Activated CD4-positive, CD25-positive, alpha-beta regulatory T cell (primary cell): ENCODE measurements around the gene PCNX2.
"Not testable (repeated sequence)": the region's sequence is repeated elsewhere in the genome, so short reads cannot be mapped to it uniquely, and the experiment has no call there.

Experiments
- DNase-seq, 4 experiments: peaks; one replicate each; lab custom pipeline; 2025; lab: John Stamatoyannopoulos, UW

PCNX2 gene

GRCh38 chr1:233105225-233105624 is 190.3 kb downstream of the PCNX2 start:
- no peak for DNase-seq

GRCh38 chr1:233102341-233102740 is 193.2 kb downstream of the PCNX2 start:
- no peak for DNase-seq

- no peak for DNase-seq
Measured at GRCh38 chr1:233097959-233098580, 197.5 kb downstream of the PCNX2 start.

DNA sequence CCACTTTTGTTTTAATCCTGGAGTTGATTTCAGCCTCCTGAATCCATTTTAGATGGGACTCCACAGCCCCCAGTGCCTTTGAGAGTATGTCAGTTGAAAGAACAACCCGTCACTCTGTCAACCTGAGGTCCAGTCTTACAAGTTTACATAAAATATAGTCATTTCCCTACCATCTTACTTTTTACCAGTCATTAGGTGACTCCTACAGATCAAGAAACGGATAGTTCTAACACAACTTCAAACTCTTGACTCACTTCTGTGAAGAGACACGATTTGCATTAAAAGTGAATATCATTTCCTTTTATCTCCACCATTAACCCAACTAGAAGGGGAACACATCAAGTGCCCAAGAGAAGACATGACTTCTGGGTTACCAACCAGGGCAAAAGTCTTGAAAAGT is 198.0 kb downstream of the PCNX2 start:
- DNase-seq, result no peak

GRCh38 chr1:233094691-233095090 is 200.8 kb downstream of the PCNX2 start:
- DNase-seq, result no peak

DNA sequence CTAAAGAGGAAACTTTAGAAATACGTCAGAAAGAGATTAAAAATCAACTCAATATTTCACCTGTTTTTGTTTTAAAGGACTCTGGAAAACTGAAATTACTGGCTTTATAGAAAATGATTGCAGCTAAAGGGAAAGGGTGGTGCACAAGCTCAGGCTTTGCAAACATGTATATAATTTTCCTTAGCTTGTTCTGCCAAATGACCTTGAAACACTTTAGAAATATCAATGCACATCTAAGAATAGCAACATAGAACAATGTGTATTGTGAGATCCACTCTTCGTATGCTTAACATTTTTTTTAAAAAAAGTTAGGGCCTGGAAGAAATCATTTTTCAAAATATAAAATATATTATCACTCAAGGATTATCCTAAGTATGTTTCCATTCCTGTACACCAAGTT is 201.3 kb downstream of the PCNX2 start:
- DNase-seq, result no peak

DNA sequence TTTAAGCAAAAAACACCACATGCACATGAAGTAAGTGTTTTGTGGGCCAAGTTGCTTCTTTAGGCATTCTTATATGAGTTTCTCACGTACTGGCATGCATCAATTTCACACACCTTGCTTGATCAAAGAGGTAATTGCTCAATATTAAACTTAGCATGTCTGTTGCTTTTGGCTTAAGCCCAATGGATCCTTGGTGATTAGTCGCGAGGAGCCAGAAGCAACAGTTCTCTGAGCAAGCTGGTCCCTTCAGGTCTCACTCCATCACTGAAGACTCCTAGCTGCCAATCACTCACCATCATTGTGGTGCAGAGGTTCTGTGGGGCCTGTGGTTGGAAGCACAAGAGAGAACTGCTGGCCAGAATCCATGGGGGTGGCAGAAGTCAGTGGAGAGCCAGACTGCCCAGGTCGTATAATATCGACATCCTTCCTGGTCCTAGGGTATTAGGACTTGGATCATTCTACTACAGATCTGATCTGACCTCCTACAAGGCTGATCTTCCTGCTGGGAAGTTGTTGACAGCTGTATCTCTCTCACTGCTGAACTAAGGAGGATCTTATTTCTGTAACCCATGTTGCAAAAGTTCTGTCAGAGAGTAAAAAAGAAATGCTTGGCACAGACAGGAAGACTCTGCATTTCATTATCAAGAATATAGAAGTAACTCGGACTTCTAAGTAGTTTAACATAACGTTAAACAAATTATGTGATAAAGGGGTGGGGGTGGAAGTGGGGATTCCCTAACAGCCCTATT is 204.6 kb downstream of the PCNX2 start:
- DNase-seq, result no peak

GRCh38 chr1:233089251-233089650 is 206.3 kb downstream of the PCNX2 start:
- DNase-seq, result no peak

DNA sequence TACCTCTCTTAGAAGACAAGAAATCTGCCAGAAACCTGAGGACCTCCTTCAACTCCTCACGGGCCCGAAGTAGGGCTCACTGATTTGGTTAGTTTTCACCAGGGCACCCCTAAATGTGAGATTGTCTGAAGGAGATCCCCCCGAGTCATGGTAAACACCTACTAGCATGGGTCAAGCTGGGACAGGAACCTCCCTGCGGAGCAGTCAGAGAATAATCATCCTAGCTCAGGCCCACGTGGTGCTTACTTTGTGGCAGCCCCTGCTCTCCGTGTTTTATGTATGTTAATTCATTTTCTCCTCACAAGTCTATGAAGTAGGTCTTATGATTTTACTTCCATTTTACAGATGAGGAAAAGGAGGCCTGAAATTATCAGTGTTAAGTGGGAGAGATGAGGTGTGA is 206.9 kb downstream of the PCNX2 start:
- DNase-seq, result no peak

DNA sequence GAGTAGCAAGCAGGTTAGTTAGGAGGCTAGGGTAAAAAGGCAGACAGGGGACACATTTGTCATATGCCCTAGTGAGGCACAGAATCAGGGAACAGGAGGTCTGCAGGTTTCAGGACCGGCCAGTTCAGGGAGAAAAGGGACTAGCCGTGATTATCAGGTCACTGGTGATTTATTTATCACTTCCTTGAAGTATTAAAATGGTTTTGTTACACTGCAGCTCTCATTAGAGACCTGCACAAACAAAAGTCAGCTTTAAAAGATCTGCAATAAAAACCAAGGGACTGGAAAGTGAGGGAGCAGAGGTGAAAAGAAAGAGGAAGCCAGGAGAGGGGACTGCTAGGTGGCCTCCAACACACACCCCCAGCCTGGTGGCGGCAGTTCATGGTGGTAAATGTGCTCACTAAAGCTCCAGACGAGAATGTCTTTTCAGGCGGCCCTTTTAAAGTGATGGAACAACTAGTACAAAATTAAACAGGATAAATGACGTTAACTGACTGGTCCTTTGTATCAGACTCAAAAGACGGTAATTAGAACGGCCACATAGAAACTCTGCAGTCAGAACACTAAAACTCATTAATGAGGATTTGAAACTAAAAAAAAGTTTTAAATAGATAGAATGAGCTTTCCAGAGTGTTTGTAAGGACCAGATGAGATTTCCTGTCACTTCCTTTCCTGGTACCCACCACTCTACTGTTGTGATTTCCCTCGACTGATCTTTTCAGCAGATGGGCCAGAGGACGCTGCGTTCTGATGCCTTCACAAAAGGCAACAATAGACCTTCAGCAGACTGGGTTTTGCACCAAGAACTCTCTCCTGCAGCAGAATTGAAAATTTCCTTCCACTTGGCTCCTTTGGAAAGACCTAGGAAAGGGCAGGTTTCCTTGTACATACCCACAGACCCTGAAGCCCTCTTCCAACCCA is 208.3 kb downstream of the PCNX2 start:
- no peak for DNase-seq

DNA sequence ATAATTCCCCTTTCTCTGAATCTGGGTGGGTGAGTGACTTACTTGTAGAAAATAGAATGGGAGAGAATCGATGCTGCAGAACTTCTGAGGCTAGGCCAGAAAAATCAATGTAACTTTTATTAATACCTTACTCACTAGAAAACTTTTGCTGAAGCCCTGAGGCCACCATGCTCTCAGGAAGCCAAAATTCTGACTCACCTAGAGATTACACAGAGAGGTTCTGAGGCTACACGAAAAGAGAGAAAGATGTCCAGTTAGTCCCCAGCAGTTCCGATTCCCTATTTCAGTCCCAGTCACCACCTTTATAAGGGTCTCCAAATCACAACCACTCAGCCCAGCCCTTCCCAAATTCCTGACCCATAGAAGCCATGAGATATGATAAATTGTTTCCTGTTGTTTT is 210.0 kb downstream of the PCNX2 start:
- no peak for DNase-seq

DNA sequence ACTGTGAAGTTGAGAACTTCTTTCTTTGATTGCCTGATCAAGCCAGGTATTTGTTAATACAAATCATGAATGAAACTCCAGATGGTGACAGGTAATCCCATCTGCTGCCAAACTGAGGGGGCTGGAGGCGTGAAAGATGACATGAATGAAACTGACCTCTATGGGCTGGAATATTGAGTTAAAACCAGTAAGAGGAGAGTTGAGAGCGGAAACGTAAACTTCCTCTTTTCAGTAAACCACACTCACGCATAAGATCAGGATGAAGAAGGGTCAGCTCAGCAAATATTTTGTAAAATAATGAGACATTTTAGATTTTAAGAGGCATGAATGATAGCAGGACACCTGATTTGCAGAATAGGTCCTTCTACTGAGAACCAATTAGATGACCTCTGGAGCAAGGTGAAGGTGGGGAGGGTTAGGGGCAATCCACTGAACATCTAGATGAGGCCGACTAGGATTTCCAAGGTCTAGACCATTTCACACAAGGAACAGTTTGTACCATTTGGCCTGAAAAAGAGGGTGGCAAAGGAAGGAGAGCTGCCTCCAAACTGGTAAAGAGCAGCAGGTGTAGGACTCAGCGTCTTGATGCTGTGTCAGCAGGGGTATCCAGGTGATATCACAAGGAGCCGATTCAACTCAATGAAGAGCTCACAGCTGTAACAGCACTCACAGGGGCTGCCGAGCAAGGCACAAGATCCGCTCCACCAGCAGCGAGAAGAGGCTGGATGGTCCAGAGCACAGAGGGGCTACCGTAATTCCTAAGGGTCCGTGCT is 212.6 kb downstream of the PCNX2 start:
- DNase-seq, result no peak

DNA sequence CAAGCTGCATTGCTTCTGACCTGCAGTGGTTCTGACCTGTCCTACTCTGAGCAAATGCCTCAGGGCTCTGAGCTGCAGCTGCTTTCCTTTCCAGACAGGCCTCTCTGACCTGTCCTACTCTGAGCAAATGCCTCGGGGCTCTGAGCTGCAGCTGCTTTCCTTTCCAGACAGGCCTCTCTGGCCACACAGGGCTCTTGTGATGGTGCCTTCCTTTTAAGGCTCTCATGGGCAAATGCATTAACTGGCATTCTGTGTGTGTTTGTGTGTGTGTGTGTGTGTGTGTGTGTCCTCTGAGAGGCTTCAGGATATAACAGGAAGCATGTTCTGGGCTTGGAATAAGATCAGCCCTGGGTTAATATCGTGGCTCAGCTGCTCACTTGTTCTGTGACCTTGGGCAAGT is 213.8 kb downstream of the PCNX2 start:
- no peak for DNase-seq

DNA sequence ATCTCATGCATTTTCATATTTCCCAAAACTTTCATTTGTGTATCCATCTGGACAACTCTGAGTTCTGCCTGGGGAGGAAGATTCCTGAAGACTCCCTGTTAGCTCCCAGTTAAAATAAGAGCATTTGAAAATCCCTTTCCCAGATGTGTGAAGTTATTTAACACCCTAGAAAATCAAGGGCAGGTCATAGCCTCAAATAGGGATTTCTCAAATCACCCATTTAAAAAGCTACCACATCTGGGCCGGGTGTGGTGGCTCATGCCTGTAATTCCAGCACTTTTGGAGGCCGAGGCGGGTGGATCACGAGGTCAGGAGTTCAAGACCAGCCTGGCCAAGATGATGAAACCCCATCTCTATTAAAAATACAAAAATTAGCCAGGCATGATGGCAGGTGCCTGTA is 214.7 kb downstream of the PCNX2 start:
- DNase-seq, result not testable (repeated sequence)

- DNase-seq, result no peak
Measured at GRCh38 chr1:233080286-233080685, 215.2 kb downstream of the PCNX2 start.

GRCh38 chr1:233079574-233079973 is 216.0 kb downstream of the PCNX2 start:
- no peak for DNase-seq

DNA sequence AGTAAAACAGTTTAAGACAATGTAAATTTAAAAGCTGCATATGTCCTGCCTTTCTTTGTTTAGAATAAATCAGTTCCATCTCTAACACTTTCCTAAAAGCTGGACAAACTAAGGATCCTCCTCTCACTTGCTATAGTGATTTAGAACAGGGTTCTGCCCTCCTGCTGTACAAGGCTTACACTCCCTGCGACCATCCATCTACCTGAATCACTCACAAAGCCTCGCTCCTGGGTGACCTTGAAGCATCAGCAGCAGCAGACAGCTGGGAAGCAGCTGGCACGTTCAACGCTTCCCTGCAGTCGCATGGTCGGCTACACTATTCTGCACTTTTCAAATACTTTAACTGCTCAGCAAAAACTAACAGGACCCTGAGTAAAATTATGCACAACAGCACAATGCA is 217.1 kb downstream of the PCNX2 start:
- no peak for DNase-seq

GRCh38 chr1:233075915-233076295 is 219.6 kb downstream of the PCNX2 start:
- no peak for DNase-seq

DNA sequence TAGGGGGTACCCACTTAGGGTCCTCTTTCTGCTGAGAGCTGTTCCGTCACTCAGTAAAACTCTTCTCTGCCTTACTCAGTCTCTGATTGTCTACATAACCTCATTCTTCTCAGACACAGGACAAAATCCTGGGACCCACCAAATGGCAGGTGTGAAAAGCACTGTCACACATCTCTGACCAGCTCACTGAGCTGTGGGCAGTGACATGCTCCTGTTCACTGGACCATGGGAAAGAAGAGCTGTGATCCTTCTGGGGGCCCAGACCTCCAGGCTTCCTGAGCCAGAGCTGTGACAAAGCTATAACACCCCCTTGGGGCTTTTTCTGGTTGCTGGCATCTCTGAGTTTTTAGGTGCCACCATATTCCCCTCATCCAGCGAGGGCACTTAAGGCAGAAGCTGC is 229.4 kb downstream of the PCNX2 start:
- no peak for DNase-seq

DNA sequence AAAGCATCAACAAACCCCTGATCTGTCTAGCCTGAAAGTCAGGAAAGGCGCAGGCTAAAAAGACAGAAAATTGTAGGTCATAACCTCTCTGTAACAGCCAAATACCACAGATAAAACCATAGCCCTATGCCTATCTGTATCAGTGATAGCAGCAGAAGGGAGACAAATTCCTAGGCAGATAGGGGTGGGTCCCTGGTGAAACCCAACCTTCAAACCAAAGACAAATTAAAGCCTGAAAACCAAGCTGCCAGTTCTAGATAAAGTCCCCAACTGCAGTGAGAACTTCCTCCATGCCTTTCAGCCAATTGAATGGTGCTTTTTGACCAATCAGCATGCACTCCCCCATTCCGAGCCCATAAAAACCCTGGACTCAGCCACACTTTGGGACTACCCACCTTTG is 229.8 kb downstream of the PCNX2 start:
- no peak for DNase-seq

- DNase-seq, result no peak
Measured at GRCh38 chr1:233064988-233065387, 230.5 kb downstream of the PCNX2 start.

- no peak for DNase-seq
Measured at GRCh38 chr1:233063462-233063861, 232.1 kb downstream of the PCNX2 start.
